ENCODE data around the gene COQ10B. TPM values are rescaled to one million over a fixed set of nuclear protein-coding genes. Genes with fewer than 3 reads are reported as not detected.
A peak's percentile ranks its signal among the peaks of the same experiment; 100 is the strongest.

Gene COQ10B
- total RNA-seq, 1 experiment from 2014 or later: 28.0 TPM

DNA sequence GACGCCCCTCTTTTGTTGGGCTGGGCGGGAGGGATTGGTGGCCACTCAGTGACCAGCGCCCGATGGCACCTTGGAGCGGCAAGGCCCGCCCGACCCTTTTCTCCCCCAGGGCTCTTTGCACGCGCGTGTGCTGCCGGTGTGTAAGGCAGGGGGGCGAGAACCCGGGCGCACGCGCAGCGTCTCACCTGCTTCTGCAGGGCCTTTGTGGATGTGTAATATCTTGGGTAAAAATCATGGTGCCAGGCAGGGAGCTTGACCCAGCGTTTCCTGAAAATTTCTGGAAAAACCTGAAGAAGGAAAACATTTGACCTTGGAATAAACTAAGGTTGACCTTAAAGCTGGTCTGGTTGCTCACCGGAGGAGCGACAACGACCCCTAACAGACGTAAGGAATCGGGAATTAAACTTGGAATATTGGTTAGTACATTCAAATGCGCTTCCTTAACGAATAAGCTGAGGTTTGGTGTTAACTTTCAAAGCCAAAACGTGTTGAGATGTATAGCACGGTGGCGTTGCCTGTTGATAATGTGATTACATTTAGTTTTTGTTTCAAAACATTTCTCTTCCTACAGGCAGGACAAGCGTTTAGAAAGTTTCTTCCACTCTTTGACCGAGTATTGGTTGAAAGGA lies 47.3 kb downstream of the COQ10B start:
- no peak for DNase-seq (ENCODE audit: low spot score)

DNA sequence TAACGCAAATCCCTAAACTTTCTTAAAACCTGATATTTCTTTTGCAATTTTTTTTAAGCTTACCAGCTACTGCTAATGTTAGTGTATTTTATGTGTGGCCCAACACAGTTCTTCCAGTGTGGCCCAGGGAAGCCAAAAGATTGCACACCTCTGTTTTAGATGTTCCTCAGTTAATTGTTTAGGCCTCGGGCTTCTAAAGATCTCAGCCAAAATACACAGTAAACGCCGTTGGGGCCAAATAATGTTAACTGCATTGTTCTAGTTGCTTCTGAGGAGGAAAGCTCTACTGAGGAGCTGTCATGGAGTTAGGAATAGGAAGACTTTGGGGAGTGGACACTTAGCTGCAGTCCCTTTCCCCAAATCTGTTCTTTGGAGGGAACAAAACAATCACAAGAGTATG lies 48.8 kb downstream of the COQ10B start:
- no peak for DNase-seq (ENCODE audit: low spot score)

DNA sequence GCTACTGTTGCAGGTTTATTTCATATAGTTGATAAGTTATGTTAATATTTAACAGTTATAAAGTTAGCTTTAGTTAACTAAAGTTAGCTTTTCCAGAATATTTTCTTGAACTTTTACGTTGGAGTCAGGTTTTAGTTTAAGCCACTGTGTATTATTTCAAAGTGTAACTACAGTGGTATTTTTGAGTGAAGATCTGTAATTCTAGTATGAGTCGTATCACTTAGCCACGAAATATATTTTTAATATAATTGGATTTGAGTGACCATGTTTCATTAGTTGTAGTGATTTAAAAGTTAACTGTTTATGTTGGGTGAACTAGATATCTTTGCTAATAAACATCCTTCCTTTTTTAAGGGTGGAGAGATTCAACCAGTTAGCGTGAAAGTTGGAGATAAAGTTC lies 49.3 kb downstream of the COQ10B start:
- DNase-seq (ENCODE audit: low spot score): no peak

DNA sequence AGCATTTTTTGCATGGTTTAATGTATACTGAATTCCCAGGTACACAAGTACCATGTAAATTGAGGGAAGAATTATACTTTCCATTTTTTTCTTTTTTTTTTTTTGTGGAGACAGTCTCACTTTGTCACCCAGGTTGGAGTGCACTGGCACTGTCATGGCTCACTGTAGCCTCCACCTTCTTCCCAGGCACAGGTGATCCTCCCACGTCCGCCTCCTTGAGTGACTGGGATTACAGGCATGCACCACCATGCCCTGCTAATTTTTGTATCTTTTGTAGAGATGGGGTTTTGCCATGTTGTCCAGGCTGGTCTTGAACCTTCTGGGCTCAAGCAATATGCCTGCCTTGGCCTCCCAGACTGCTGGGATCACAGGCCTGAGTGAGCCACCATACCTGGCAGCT lies 50.6 kb downstream of the COQ10B start:
- DNase-seq (ENCODE audit: low spot score): no peak

DNA sequence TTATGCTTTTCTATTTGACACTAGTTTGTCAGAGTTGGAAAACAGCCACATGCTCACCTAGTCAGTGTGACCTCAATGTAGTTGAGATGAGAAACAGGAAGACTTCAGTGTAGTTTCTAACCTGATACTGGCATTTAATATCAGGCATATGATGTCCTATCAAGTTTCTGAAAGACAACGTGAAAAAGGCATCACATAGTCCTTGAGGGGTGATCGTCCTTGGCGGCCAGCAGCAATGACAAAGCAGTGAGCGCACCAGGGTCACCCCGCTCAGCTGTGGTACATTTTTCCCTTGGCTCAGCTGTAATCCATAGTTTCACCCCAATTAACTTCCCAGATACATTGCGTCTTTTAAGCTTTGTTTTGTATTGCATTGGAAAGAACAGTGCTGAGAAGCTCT lies 51.2 kb downstream of the COQ10B start:
- no peak for DNase-seq (ENCODE audit: low spot score)

DNA sequence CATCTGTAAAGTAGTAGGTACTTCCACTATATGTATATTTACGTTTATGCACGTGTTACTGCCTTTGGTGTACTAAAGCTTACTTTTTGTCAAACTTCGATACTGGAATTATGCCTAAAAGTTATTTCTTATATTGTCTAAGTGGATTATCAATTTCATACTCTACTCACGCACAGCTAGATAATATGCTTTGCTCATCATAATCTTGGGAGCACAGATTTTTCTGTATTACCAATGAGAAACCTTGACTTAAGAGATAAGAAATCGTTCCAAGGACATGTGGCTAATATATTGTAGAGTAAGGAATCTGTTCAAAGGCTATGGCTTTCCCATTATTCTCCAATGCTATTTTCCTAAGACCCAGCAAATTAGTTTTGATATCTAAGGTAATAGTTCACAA lies 53.3 kb downstream of the COQ10B start:
- no peak for DNase-seq (ENCODE audit: low spot score)

DNA sequence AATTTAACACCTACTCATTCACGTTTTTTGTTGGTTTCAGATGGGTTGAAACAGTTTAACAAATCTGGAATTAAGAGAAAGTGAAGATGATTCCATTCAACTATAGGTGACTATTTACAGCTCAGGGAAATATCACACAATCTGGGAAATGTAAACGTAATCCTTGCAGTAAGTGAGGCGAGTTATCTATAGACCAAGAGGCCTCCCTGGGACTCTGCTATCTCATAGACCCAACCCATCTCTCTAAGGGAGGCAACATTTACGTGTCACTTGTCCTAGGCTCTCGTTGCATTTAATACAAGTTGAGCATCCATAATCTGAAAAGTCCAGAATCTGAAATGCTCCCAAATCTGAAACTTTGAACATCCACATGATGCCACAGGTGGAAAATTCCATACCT lies 60.6 kb downstream of the COQ10B start:
- DNase-seq (ENCODE audit: low spot score): no peak

DNA sequence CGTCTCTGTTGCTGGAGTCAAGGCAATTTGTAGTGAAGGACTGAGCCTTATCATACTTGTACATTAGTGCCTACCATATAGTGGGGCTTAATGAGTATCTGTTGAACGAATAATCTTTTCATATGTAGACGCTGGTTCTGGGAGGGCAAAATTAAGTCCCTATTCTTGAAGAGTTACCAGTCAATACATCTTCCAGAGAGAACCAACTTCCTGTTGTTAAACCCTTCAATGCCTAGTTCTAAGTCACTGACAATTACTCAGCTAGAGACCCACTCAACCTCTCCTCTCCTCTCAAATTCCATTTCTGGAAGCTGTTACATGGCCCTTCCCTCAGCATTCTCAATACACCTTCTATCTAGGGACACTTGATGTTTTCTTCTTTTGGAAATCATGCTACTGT lies 61.4 kb downstream of the COQ10B start:
- DNase-seq (ENCODE audit: low spot score): no peak

DNA sequence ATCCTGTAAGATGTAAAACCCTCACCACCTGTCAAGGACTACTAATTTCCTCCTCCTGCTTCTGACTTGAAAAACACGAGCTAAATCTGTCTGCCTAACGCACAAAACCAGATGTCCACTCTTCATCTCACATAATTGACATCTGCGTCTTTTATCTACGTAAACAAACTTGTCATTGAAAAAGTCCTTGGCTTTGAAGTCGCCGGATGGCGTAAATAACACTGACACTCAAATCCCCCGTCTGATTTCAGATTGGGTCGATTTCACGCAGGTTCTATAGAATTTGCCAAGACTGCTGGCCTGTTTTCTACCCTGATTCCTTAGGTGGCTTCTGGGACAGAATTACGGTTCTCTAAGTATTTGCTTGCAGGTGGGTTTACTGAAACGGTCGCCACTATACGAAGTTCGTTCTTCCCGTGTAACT lies 62.0 kb downstream of the COQ10B start:
- no peak for DNase-seq (ENCODE audit: low spot score)

DNA sequence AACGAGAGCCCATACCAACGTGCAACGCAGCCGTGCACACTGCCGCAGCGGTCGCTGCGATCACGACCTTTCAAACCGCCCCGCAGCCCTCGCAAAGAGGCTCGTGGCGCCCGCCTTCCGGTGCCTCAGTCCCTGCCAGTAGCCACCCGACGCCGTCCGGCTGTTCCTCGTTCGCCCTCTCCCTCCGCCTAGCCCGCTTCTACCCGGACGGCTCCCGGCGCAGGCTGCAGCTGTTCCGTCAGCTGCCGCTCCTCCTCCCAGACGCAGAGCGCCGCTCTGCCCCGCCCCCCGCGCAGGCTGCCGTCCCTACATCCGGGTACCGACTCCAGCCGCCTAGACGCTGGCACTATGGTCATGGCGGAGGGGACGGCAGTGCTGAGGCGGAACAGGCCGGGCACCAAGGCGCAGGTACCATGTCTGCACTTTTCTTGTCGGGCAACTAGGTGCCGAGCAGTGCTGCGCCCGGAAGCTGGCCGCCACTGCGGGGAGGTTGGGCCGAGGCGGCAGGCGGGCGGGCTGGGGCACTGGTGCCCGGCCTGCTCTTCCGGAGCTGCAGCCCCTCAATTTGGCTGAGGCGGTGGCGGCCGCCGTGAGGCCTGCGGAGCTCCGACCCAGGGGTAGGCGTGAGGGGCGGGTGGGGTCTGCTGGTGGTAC lies 62.5 kb downstream of the COQ10B start, which contains the start of gene MOB4:
TSS of gene MOB4 (plus strand) at position 328 of the 654 bp plus-strand sequence. CDS start at position 349, 21 bp downstream.
- peak; percentile 89 for DNase-seq (ENCODE audit: low spot score)

DNA sequence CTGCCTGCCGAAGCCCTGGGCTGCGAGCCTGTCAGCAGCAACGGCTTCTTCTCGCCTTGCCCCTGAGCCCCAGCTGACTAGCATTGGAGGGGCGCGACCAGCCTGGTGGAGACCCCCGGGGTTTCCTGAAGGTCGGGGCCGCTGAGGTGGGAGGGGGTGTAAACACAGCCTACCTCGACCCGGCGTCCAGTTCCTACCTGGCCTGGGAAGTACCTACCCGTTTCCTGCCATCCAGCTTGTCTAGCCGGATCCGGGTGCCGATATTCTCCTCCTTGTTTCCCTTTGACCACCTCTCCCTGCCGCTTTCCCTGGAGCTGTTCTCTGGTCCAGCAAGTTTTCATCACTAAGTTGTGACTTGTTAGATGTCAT lies 63.0 kb downstream of the COQ10B start:
- no peak for DNase-seq (ENCODE audit: low spot score)

DNA sequence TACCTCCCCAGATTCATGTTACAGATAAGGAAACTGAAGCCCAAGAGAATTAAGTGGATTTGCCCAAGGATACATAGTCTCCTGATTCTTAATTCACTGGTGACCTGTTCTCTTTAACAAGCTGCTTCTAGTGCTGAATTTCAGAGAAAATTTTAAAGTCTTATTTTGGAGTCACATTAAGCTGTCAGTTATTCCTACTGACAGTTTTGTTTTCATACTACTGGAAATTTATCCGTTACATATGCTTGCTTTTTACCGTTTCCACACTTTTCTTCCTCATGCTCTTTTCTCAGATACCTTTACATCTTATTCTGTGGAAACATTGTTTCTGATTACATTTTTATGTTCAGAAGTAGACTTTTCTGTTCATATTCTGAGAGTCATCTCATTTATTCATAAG lies 63.8 kb downstream of the COQ10B start:
- DNase-seq (ENCODE audit: low spot score): no peak

Other genes with a start within 250 kb of the COQ10B start
- 1.9 and 4.0 TPM in 2 replicates for gene ANKRD44, start 142.8 kb upstream of the COQ10B start, total RNA-seq (2014; rRNA removed; shearing (Covaris generic))
- 155 and 279 TPM in 2 replicates for gene SF3B1, start 18.5 kb upstream of the COQ10B start, total RNA-seq (2014; rRNA removed; shearing (Covaris generic))
- gene HSPD1, start 46.3 kb downstream of the COQ10B start, total RNA-seq (2014; rRNA removed; shearing (Covaris generic)): 364 and 452 TPM in 2 replicates
- gene HSPE1, start 46.8 kb downstream of the COQ10B start, total RNA-seq (2014; rRNA removed; shearing (Covaris generic)): 328 and 511 TPM in 2 replicates
- gene MOB4, start 62.5 kb downstream of the COQ10B start, total RNA-seq (2014; rRNA removed; shearing (Covaris generic)): 32.4 and 44.5 TPM in 2 replicates
- 0.33 and 1.5 TPM in 2 replicates for gene RFTN2, start 222.0 kb downstream of the COQ10B start, total RNA-seq (2014; rRNA removed; shearing (Covaris generic))